GM04504 (cell line): ENCODE data around the gene CNKSR3.
"Not testable (repeated sequence)": the region's sequence is repeated elsewhere in the genome, so short reads cannot be mapped to it uniquely, and the experiment has no call there.

ENCODE experiments used
- DNase-seq: peaks from one replicate; pipeline ENCODE4 v3.0.0-alpha.2; 2012; ENCODE audit warnings: low read depth

Gene CNKSR3

DNA sequence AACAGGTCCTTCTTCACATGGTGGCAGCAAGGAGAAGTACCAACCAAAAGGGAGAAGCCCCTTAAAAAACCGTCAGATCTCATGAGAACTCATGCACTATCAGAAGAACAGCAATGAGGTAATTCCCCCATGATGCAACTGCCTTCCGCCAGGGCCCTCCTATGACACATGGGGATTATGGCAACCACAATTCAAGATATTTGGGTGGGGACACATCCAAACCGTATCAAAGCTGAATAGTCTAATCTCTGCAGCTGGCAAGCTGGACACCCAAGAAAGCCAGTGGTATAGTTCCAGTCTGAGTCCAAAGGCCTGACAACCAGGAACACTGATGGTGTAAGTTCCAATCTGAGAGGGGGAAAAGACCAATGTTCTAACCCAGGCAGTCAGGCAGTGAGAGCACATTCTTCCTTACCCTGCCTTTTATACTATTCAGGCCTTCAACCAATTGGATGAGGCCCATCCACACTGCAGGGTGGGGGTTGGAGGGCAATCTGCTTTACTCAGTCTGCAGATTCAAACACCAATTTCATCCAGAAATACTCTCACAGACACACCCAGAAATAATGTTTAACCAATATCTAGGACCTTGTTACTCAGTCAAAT is 17.9 kb upstream of the CNKSR3 start:
- no peak for DNase-seq

DNA sequence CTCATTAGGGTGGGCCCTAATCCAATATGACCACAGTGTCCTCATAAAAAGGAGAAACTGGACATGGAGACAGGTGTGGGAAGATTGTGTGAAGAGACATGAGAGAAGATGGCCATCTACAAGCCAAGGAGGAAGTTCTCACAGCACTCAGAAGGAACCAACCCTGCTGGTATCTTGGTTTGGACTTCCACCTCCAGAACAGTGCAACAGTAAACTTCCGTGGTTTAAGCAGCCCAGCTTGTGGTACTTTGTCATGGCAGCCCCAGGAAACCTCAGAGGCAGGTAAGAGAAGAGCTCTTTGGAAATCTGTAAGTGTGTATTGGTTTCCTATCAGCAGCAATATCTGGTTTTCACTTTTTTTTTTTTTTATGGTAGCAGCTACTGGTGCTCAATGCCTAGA is 16.5 kb upstream of the CNKSR3 start:
- no peak for DNase-seq

DNA sequence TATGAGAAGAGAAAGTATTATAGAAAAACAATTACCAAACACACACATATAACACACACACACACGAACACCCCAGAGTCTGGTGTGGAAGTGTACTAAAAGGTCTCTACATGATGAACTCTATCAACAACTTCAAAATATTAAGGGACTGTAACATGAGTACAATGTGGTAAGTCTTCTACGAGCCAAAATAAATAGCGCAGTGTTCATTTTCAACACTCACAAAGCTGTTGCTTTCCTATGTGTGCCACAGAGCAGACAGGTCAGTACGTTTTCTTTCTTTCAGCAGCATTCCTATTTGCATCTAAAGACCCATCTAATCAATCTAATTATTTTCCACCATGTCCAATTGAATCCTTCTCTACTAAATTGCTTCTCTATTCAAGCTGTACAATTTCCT is 12.1 kb upstream of the CNKSR3 start:
- DNase-seq: no peak

DNA sequence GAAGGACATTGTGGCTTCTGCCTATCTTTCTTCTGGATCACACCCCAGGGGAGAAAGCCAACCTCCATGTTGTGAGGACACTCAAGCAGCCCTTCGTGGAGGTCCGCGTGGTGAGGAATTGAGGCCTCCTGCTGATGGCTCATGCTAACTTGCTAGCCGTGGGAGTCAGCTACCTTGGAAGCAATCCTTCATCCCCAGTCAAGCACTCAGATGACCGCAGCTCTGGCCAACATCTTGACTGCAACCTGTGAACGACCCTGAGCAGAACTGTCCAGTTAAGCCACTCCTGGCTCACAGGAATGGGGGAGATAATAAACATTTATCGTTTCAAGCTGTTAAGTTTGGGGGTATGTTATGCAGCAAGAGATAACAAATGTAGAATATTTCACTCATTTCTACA is 10.9 kb upstream of the CNKSR3 start:
- DNase-seq: no peak

DNA sequence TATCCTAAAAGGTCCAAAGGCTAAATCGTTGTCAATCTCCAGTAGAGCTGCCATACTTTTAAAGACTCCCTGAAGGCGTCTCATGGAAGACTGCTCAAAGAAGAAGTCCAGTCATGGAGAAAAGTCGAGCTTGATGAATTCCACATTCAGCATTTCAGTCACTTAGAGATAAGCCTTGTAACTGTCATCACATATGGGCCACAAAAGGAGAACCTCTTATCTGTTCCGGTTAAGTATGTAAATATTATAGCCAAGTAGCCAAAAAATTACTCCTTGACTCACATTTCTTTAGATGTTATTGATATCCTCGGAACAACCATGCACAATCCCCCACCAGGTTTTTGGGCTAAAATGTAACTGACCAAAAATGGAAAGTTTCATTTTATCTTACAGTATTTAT is 9.8 kb upstream of the CNKSR3 start:
- no peak for DNase-seq

GRCh38 chr6:154518396-154518795 is 7.9 kb upstream of the CNKSR3 start:
- DNase-seq: no peak

DNA sequence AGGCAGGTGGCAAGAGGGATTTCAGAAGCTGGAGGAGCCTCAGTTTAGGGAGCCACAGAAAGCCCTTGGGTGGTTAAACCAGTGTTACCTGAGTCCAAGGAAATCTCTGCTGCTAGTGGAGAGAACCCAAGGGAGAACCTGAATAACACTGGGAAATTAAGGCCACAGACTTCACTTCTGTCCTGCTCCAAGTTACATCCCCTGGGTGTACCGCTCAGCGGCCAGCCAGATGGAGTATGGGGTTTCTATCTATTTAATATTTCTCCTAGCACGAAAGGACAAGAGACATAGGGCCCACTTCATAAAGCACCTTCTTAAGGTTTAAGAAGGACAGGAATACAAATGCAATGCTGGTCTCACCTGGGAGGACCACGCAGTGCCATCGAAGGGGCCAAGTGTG is 5.8 kb upstream of the CNKSR3 start:
- DNase-seq: no peak

DNA sequence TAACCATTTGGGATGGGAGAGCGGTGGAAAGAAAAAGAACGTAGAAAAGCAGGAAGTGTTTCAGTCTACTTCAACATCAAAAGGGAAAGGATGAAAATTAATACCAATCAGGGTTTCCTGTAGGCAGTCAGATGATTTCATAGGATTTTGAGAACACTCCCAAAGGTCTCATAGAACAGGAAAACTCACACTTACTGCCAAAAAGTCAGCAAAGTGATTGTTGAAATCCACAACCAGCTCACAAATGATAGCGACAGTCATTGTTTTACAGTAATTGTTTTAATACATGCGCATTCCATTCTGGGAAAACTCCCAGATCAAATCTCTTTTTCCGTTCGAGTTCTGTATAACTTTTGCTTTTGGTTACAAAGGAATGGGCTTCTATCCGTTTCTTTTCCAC is 5.3 kb upstream of the CNKSR3 start:
- DNase-seq: no peak

DNA sequence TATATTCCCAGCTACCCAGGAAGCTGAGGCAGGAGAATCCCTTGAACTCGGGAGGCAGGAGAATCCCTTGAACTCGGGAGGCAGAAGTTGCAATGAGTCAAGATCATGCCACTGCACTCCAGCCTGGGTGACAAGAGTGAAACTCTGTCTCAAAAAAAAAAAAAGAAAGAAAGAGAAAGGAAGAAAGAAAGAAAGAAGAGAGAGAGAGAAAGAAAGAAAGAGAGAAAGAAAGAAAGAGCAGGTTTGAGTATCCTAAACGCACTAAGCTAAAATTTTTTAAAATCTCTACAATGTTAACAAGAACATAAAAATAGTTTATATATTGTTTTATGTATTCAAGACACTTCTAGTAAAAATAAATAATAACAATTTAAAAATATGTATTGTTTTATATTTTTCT is 4.6 kb upstream of the CNKSR3 start:
- not testable (repeated sequence) for DNase-seq

- no peak for DNase-seq
These were observed 4.0 kb upstream of the CNKSR3 start for GRCh38 chr6:154514481-154514880.

DNA sequence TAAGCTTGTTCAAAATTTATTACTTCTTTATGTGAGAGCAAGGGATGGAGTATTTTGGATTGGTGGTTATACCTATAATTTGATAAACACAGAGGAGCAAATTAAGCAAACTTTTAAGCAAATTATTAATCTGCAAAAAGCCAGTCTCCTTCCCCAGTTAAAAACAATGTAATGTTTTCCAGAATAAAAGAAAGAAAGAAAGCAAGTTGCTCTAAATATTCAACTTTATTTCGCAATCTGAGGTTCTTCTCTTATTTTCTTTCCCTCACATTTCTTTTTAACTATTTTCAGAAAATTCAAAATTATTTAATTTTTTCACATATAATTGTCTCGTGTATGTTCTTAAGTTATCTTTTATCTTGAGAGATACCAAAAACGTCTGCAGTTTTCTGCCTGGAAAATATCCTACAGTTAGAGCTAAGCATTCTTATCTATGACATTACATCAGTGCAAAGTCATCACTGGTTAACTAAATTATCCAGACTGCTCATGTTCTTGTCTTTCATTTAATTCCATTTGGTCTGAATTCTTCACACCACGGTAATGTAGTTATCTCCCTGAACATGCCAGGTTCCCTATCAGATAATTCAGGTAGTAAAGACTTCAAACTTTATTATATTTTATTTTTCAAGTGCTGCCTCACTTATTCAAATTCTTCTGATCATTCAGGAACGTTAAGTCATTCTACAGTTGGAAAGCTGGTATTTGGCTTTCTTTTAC is 3.3 kb upstream of the CNKSR3 start:
- no peak for DNase-seq

GRCh38 chr6:154512201-154512600 is 1.7 kb upstream of the CNKSR3 start:
- no peak for DNase-seq

GRCh38 chr6:154511791-154512190 is 1.3 kb upstream of the CNKSR3 start:
- DNase-seq: no peak

DNA sequence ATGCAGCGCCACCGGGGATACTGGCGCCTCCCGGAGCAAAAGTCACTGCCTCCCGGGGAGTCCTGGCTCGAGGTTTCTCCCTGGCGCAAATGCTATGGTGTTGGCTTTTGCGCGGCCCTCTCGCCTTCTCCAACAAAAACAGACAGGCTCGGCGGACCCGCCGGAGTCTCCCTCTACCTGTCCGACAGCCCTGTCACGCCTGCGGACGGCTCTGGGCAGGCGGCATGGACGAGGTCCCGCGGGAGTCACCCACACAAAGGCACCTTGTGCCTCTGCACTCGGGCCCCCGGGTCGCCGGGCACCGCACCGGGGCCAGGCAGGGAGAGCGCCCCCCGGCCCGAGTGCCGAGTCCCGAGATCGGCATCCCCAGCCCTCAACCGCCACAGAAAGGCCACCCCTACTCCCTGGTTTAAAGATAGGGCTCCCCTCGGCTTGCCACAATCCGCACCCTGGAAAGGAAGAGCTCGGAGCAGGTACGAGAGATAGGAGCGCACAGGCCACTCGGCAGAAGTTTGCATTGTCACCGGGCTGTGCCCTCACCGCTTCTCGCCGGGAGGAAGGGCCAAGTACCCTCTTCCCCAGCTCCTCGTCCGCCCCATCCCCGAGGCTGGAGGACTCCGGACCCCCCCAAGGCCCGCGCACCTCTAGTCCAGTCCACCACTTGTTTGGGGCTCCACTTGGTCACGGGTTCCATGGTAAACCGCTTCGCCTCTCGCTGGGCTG is 903 bp downstream of the CNKSR3 start:
- DNase-seq: no peak

GRCh38 chr6:154508573-154509375 is 1.7 kb downstream of the CNKSR3 start:
- DNase-seq: no peak

- DNase-seq: no peak
These were observed 3.2 kb downstream of the CNKSR3 start for GRCh38 chr6:154506991-154507898.

GRCh38 chr6:154506582-154506981 is 3.9 kb downstream of the CNKSR3 start:
- no peak for DNase-seq

- no peak for DNase-seq
These were observed 4.4 kb downstream of the CNKSR3 start for GRCh38 chr6:154506108-154506507.

GRCh38 chr6:154504865-154505449 is 5.5 kb downstream of the CNKSR3 start:
- DNase-seq: no peak

GRCh38 chr6:154504102-154504501 is 6.4 kb downstream of the CNKSR3 start:
- DNase-seq: no peak

GRCh38 chr6:154503658-154504057 is 6.8 kb downstream of the CNKSR3 start:
- no peak for DNase-seq
